ENCODE measurements around the gene NCOR1.
"Not testable (repeated sequence)": the region's sequence is repeated elsewhere in the genome, so short reads cannot be mapped to it uniquely, and the experiment has no call there.

NCOR1 gene

GRCh38 chr17:16215002-16215272, 397 bp downstream of the NCOR1 start:
- peak; percentile 40 for DNase-seq (ENCODE audit: low read depth)

- DNase-seq (ENCODE audit: low read depth) = peak; percentile 49
These were observed 938 bp downstream of the NCOR1 start for GRCh38 chr17:16214190-16215001.

GRCh38 chr17:16212793-16213192, 2.5 kb downstream of the NCOR1 start:
- no peak for DNase-seq (ENCODE audit: low read depth)

- peak; percentile 28 for DNase-seq (ENCODE audit: low read depth)
These were observed 3.7 kb downstream of the NCOR1 start for GRCh38 chr17:16211590-16211989.

- not testable (repeated sequence) for DNase-seq (ENCODE audit: low read depth)
These were observed 10.6 kb downstream of the NCOR1 start for GRCh38 chr17:16204763-16205162.

GRCh38 chr17:16202554-16203500, 12.5 kb downstream of the NCOR1 start:
- not testable (repeated sequence) for DNase-seq (ENCODE audit: low read depth)

- DNase-seq (ENCODE audit: low read depth) = not testable (repeated sequence)
These were observed 13.6 kb downstream of the NCOR1 start for GRCh38 chr17:16201693-16202131.

GRCh38 chr17:16199093-16199492, 16.2 kb downstream of the NCOR1 start:
- no peak for DNase-seq (ENCODE audit: low read depth)

- DNase-seq (ENCODE audit: low read depth) = no peak
These were observed 18.1 kb downstream of the NCOR1 start for GRCh38 chr17:16197276-16197675.

GRCh38 chr17:16194307-16194835, 21.0 kb downstream of the NCOR1 start:
- DNase-seq (ENCODE audit: low read depth) = not testable (repeated sequence)

- DNase-seq (ENCODE audit: low read depth) = no peak
These were observed 23.7 kb downstream of the NCOR1 start for GRCh38 chr17:16191604-16192003.

GRCh38 chr17:16190703-16191360, 24.5 kb downstream of the NCOR1 start:
- DNase-seq (ENCODE audit: low read depth) = no peak

GRCh38 chr17:16189791-16190348, 25.5 kb downstream of the NCOR1 start:
- DNase-seq (ENCODE audit: low read depth) = no peak

GRCh38 chr17:16187642-16188041, 27.7 kb downstream of the NCOR1 start:
- no peak for DNase-seq (ENCODE audit: low read depth)

- DNase-seq (ENCODE audit: low read depth) = no peak
These were observed 33.8 kb downstream of the NCOR1 start for GRCh38 chr17:16181581-16181980.

GRCh38 chr17:16178836-16179235, 36.5 kb downstream of the NCOR1 start:
- no peak for DNase-seq (ENCODE audit: low read depth)

GRCh38 chr17:16171613-16172012, 43.7 kb downstream of the NCOR1 start:
- no peak for DNase-seq (ENCODE audit: low read depth)

GRCh38 chr17:16166766-16167165, 48.6 kb downstream of the NCOR1 start:
- DNase-seq (ENCODE audit: low read depth) = not testable (repeated sequence)

- DNase-seq (ENCODE audit: low read depth) = no peak
These were observed 56.6 kb downstream of the NCOR1 start for GRCh38 chr17:16158714-16159113.

- no peak for DNase-seq (ENCODE audit: low read depth)
These were observed 59.8 kb downstream of the NCOR1 start for GRCh38 chr17:16155536-16155935.

GRCh38 chr17:16152326-16152725, 63.0 kb downstream of the NCOR1 start:
- not testable (repeated sequence) for DNase-seq (ENCODE audit: low read depth)

All from EH (cell line).